Liver (tissue), 9 donors: ENCODE data around the gene RAMAC. TPM values are rescaled to one million over a fixed set of nuclear protein-coding genes. Genes with fewer than 3 reads are reported as not detected.

Source experiments
- DNase-seq: peaks from one replicate; pipeline ENCODE4 v3.0.0-alpha.2; 2017; ENCODE audit warnings: low spot score
- H3K27ac ChIP-seq, 2 donors: one replicate each; pipeline ENCODE4 v1.7.0; 2013; ENCODE audit warnings: inconsistent platforms in 2 of 2, low read length in 2 of 2, control low read depth in 1 of 2, low read depth in 1 of 2, mild to moderate bottlenecking in 1 of 2
- H3K27me3 ChIP-seq, 4 donors: one replicate each; pipeline versions ENCODE4 v1.6.1 to v1.7.0; 2013; ENCODE audit warnings: low read length in 3 of 4, inconsistent platforms in 1 of 4, mild to moderate bottlenecking in 1 of 4, moderate library complexity in 1 of 4; ENCODE audit not compliant: control insufficient read depth in 4 of 4, insufficient read depth in 4 of 4
- H3K36me3 ChIP-seq, 4 donors: one replicate each; pipeline versions ENCODE4 v1.6.1 to v1.7.0; 2013; ENCODE audit warnings: low read length in 3 of 4, mild to moderate bottlenecking in 3 of 4, low read depth in 1 of 4, moderate library complexity in 1 of 4; ENCODE audit not compliant: control insufficient read depth in 4 of 4, insufficient read depth in 3 of 4
- H3K4me1 ChIP-seq, 4 donors: one replicate each; pipeline versions ENCODE4 v1.6.1 to v1.7.0; 2013; ENCODE audit warnings: low read length in 3 of 4, mild to moderate bottlenecking in 3 of 4, moderate library complexity in 1 of 4; ENCODE audit not compliant: control insufficient read depth in 4 of 4, insufficient read depth in 4 of 4
- H3K4me3 ChIP-seq, 3 donors: one replicate each; pipeline versions ENCODE4 v1.6.1 to v1.7.0; 2013; ENCODE audit warnings: low read length in 3 of 3, control low read depth in 1 of 3, low read depth in 1 of 3, mild to moderate bottlenecking in 1 of 3
- H3K9ac ChIP-seq, 2 donors: one replicate each; pipeline ENCODE4 v1.7.0; 2013; ENCODE audit warnings: low read length in 2 of 2, mild to moderate bottlenecking in 2 of 2, moderate library complexity in 2 of 2, control low read depth in 1 of 2, low read depth in 1 of 2
- H3K9me3 ChIP-seq, 4 donors: one replicate each; pipeline versions ENCODE4 v1.6.1 to v1.7.0; 2013; ENCODE audit warnings: low read length in 3 of 4; ENCODE audit not compliant: control insufficient read depth in 4 of 4
- ATF3 ChIP-seq: IDR thresholded peaks from 2 replicates; pipeline ENCODE4 v1.6.1; 2016; ENCODE audit warnings: antibody characterized with exemption
- CTCF ChIP-seq: fragments of 150-350 bp; IDR thresholded peaks from 2 replicates; pipeline ENCODE4 v1.5.1; 2017; ENCODE audit warnings: improper control_type of control experiment, low read depth, low read length; ENCODE audit not compliant: missing input control
- EGR1 ChIP-seq, 2 donors: IDR thresholded peaks; 2 replicates each; pipeline ENCODE4 v1.6.1; 2016 to 2018; ENCODE audit warnings: antibody characterized with exemption in 2 of 2, low read depth in 2 of 2
- FOXA1 ChIP-seq: IDR thresholded peaks from 2 replicates; pipeline ENCODE4 v1.6.1; 2016; ENCODE audit warnings: antibody characterized with exemption
- FOXA2 ChIP-seq: IDR thresholded peaks from 2 replicates; pipeline ENCODE4 v1.6.1; 2016; ENCODE audit warnings: antibody characterized with exemption
- GABPA ChIP-seq, 2 donors: IDR thresholded peaks in 1 of 2; conservative IDR thresholded peaks in 1 of 2; 2 replicates each; pipeline ENCODE4 v1.6.1; 2016; ENCODE audit warnings: antibody characterized with exemption in 2 of 2, mild to moderate bottlenecking in 1 of 2, moderate library complexity in 1 of 2
- HNF4A ChIP-seq, 2 donors: conservative IDR thresholded peaks; 2 replicates each; pipeline ENCODE4 v1.6.1; 2016; ENCODE audit warnings: antibody characterized with exemption in 2 of 2, mild to moderate bottlenecking in 2 of 2
- HNF4G ChIP-seq: IDR thresholded peaks from 2 replicates; pipeline ENCODE4 v1.6.1; 2016; ENCODE audit warnings: antibody characterized with exemption
- JUND ChIP-seq, 2 donors: IDR thresholded peaks; 2 replicates each; pipeline ENCODE4 v1.6.1; 2016; ENCODE audit warnings: antibody characterized with exemption in 2 of 2
- MAX ChIP-seq: IDR thresholded peaks from 2 replicates; pipeline ENCODE4 v1.6.1; 2016; ENCODE audit warnings: antibody characterized with exemption
- NR2F2 ChIP-seq: IDR thresholded peaks from 2 replicates; pipeline ENCODE4 v1.6.1; 2016; ENCODE audit warnings: antibody characterized with exemption
- RAD21 ChIP-seq, 2 donors: IDR thresholded peaks; 2 replicates each; pipeline ENCODE4 v1.6.1; 2016; ENCODE audit warnings: antibody characterized with exemption in 2 of 2, mild to moderate bottlenecking in 2 of 2
- REST ChIP-seq: IDR thresholded peaks from 2 replicates; pipeline ENCODE4 v1.6.1; 2016; ENCODE audit warnings: antibody characterized with exemption, mild to moderate bottlenecking
- RXRA ChIP-seq, 2 donors: IDR thresholded peaks; 2 replicates each; pipeline ENCODE4 v1.6.1; 2017 to 2018; ENCODE audit warnings: antibody characterized with exemption in 2 of 2, mild to moderate bottlenecking in 1 of 2
- SP1 ChIP-seq: IDR thresholded peaks from 2 replicates; pipeline ENCODE4 v1.6.1; 2018; ENCODE audit warnings: antibody characterized with exemption, mild to moderate bottlenecking
- TAF1 ChIP-seq: conservative IDR thresholded peaks from 2 replicates; pipeline ENCODE4 v1.6.1; 2016; ENCODE audit warnings: antibody characterized with exemption, mild to moderate bottlenecking
- YY1 ChIP-seq: IDR thresholded peaks from 2 replicates; pipeline ENCODE4 v1.6.1; 2016; ENCODE audit warnings: antibody characterized with exemption, mild to moderate bottlenecking
- ZBTB33 ChIP-seq: IDR thresholded peaks from 2 replicates; pipeline ENCODE4 v1.6.1; 2016; ENCODE audit warnings: antibody characterized with exemption
- WGBS: extraction: QIAGEN DNeasy Blood & Tissue Kit; methylation state at CpG from one replicate; pipeline ENCODE4 v1.1.7; 2013; 5-methylcytosine and 5-hydroxymethylcytosine counted together
- polyA plus RNA-seq, 2 donors: library from polyadenylated mRNA; stranded (reverse) in 1 of 2; unstranded in 1 of 2; fragments of 200-250 nt in 1 of 2; fragments of >200 nt in 1 of 2; fragmentation: Nextera tagmentation in 1 of 2; extraction: Ambion mirVana in 1 of 2; gene quantifications; one replicate each; pipeline versions ENCODE4 v1.2.1 to v1.2.3, GENCODE V29; 2013 to 2015
- total RNA-seq, 2 donors: library from RNA; depleted of rRNA; stranded (reverse); fragments of >200 nt; gene quantifications; one replicate each; pipeline ENCODE4 v1.2.3, GENCODE V29; 2014
- donor health status: healthy.
- donor health status: healthy.
- donor health status: healthy.
- donor health status: healthy.
- donor health status: healthy.

Gene RAMAC
- total and polyA plus RNA-seq, 4 donors = 10.0 to 26.1 (median 16.6) TPM

- TF ChIP-seq REST (no peak), RXRA (IDR thresholded peaks at IDR 0.05) (no peak), MAX (no peak), YY1 (no peak)
Observed at GRCh38 chr15:82995076-82995475, 9.1 kb downstream of the RAMAC start (continued).

GRCh38 chr15:82995938-82996337, 9.9 kb downstream of the RAMAC start:
- Histone ChIP-seq H3K9ac (no peak overlapping the region), H3K36me3 (peaks cover 0 to 2% (median 0%) of the 10 kb centered on the region in 4 donors), H3K9me3 (no peaks in the 10 kb centered on the region), H3K4me3 (no peak overlapping the region), H3K27me3 (no peaks in the 10 kb centered on the region), H3K4me1 (peaks cover 0 to 7% (median 5%) of the 10 kb centered on the region in 4 donors), H3K27ac (no peak overlapping the region)
- TF ChIP-seq SP1 (no peak), HNF4G (no peak), CTCF (no peak), HNF4A (conservative IDR thresholded peaks at IDR 0.05) (no peak), JUND (IDR thresholded peaks at IDR 0.05) (no peak), TAF1 (no peak), ZBTB33 (no peak), NR2F2 (no peak), RXRA (IDR thresholded peaks at IDR 0.05) (no peak), RAD21 (IDR thresholded peaks at IDR 0.05) (no peak), FOXA1 (no peak), YY1 (no peak), MAX (no peak), ATF3 (no peak), REST (no peak), FOXA2 (no peak), GABPA (IDR thresholded peaks at IDR 0.05 in 1 of 2, conservative IDR thresholded peaks at IDR 0.05 in 1 of 2) (no peak), EGR1 (IDR thresholded peaks at IDR 0.05; ENCODE audit: low read depth in 2 of 2) (no peak)
- no peak for DNase-seq
- WGBS = 84% methylated on average over 3 of the region's 3 CpGs
